Measurements from ENCODE around the gene AIFM2. TPM values are rescaled to one million over a fixed set of nuclear protein-coding genes. Genes with fewer than 3 reads are reported as not detected.

The AIFM2 gene
- total and polyA plus RNA-seq, 10 of the 15 experiments (the other 5 are each of a cell fraction or from before 2014, with no cell fraction given), result 4.5 to 30.8 (median 15.6) TPM

- no TSS peak for BruUV-seq (replicated peaks)
- peak; percentile 43 for DNase-seq (ENCODE audit: low read depth, low spot score)
- Histone ChIP-seq H3K27me3 (replicated peaks in 1 of 2; ENCODE audit: control insufficient read depth in 2 of 2, insufficient read depth in 2 of 2, low read length in 1 of 2) (no peaks in the 10 kb centered on the region), H2AFZ (ENCODE audit: control insufficient read depth, low read depth, low read length) (no peak overlapping the region), H3K9me3 (replicated peaks; ENCODE audit: control insufficient read depth, insufficient read depth, low read length) (no peaks in the 10 kb centered on the region), H3K79me2 (ENCODE audit: control insufficient read depth, insufficient read depth, low read length) (peaks cover 78% of the 10 kb centered on the region), H3K9ac (ENCODE audit: control insufficient read depth, insufficient read depth, low read length) (no peak overlapping the region), H3K27ac (ENCODE audit: control insufficient read depth, insufficient read depth) (no peak overlapping the region), H3K4me3 (no peak overlapping the region; the same call in 1 of the 2 replicates), H3K4me1 (ENCODE audit: control insufficient read depth, insufficient read depth, low read length) (peaks cover 21% of the 10 kb centered on the region), H3K4me2 (ENCODE audit: control insufficient read depth, insufficient read depth) (peak overlapping the region; percentile 78), H3K36me3 (ENCODE audit: control insufficient read depth in 2 of 2, insufficient read depth in 2 of 2, low read length in 1 of 2) (peaks cover 0 to 24% of the 10 kb centered on the region in 2 experiments; a peak in 3 of 4 replicates), H4K20me1 (ENCODE audit: control insufficient read depth, insufficient read depth) (no peaks in the 10 kb centered on the region)
- SMC1A ChIA-PET (ENCODE audit: uncharacterized antibody, unreplicated experiment), result interaction anchor here (0.8 to 3.3 kb wide), 4 partner anchors 17 to 201 kb away, joined by 4 to 23 read pairs (median 4); partner anchors contain the start of gene TYSND1
- POLR2A ChIA-PET, result interaction anchor here (1.0 to 1.8 kb wide), 3 partner anchors 13 to 193 kb away, joined by 3 to 7 read pairs (median 4); partner anchors contain the start of gene TYSND1
- CTCF ChIA-PET, result interaction anchor here (1.0 to 3.7 kb wide), 4 partner anchors 16 to 193 kb away, joined by 3 to 35 read pairs (median 4); partner anchors contain the start of gene TYSND1
- 0% methylated on average over 1 of the region's 1 CpG for WGBS (ENCODE audit: insufficient coverage, insufficient replicate concordance, low lambda C conversion rate, missing lambda C conversion rate)
- ATAC-seq, result peak; percentile 92
- in situ Hi-C loops (cut with MboI) (no loop called here), intact Hi-C loops (cut with micrococcal nuclease; ENCODE audit: unreplicated experiment) (no loop called here)
- RAD21 ChIA-PET (ENCODE audit: unreplicated experiment), result interaction anchor here (1.0 to 3.3 kb wide), 3 partner anchors 16 to 170 kb away, joined by 3 to 30 read pairs (median 3); partner anchors contain the start of gene TYSND1
- peak; percentile 7 for FAIRE-seq
- TF ChIP-seq BHLHE40 (IDR thresholded peaks at IDR 0.05; ENCODE audit: borderline replicate concordance in 1 of 2, low read depth in 2 of 2, low read length in 1 of 2), result peak in 1 of 2 experiments; percentile 40; a peak in 2 of 4 replicates
- peak; percentile 74 for TF ChIP-seq JUNB (IDR thresholded peaks at IDR 0.05)
- TF ChIP-seq SIX5 (IDR thresholded peaks at IDR 0.05; ENCODE audit: low read depth, low read length, severe bottlenecking), result peak; percentile 2
- no peak for TF ChIP-seq GATAD2B (conservative IDR thresholded peaks at IDR 0.05; ENCODE audit: low read depth)
- no peak for TF ChIP-seq EP300 (IDR thresholded peaks at IDR 0.05; ENCODE audit: borderline replicate concordance in 1 of 2, control insufficient read depth in 1 of 2, low read depth in 2 of 2, low read length in 2 of 2)
- no peak for TF ChIP-seq EED (IDR thresholded peaks at IDR 0.05; ENCODE audit: low read depth)
- no peak for TF ChIP-seq ZBED1 (IDR thresholded peaks at IDR 0.05; ENCODE audit: borderline replicate concordance)
- no peak for TF ChIP-seq SKIL (IDR thresholded peaks at IDR 0.05; ENCODE audit: low read depth, poor library complexity, severe bottlenecking)
- TF ChIP-seq CBX5 (IDR thresholded peaks at IDR 0.05; ENCODE audit: low read depth), result no peak
- peak; percentile 65; the same call in 1 of the 2 replicates for TF ChIP-seq MLLT1 (IDR thresholded peaks at IDR 0.05)
- TF ChIP-seq MTA2 (IDR thresholded peaks at IDR 0.05; ENCODE audit: low read depth), result peak; percentile 72; the same call in 1 of the 2 replicates
- TF ChIP-seq HCFC1 (IDR thresholded peaks at IDR 0.05; ENCODE audit: low read length), result no peak
- TF ChIP-seq CHD4 (IDR thresholded peaks at IDR 0.05), result no peak
- TF ChIP-seq RFX5 (IDR thresholded peaks at IDR 0.05; ENCODE audit: low read depth, low read length), result no peak
- peak; percentile 45; the same call in 1 of the 2 replicates for TF ChIP-seq CREM (IDR thresholded peaks at IDR 0.05; ENCODE audit: low read depth)
- TF ChIP-seq NFIC (IDR thresholded peaks at IDR 0.05; ENCODE audit: low read depth, low read length), result peak; percentile 66; the same call in 1 of the 2 replicates
- peak; percentile 70 to 75 for TF ChIP-seq IKZF2 (IDR thresholded peaks at IDR 0.05)
- peak; percentile 69; the same call in 1 of the 2 replicates for TF ChIP-seq MTA3 (IDR thresholded peaks at IDR 0.05; ENCODE audit: borderline replicate concordance, low read length)
- no peak for TF ChIP-seq ZBTB11 (CRISPR knock-in tag; IDR thresholded peaks at IDR 0.05)
Measured at GRCh38 chr10:70162892-70163201, 30.2 kb upstream of the AIFM2 start.

Data from GM12878 (cell line).